Keratinocyte (primary cell): Measurements from ENCODE around the gene EEF1E1. TPM values are rescaled to one million over a fixed set of nuclear protein-coding genes. Genes with fewer than 3 reads are reported as not detected.

Experiments used
- DNase-seq: peaks from one replicate; pipeline ENCODE4 v3.0.0-alpha.2; 2011; ENCODE audit warnings: low read depth, missing footprints, low spot score
- FAIRE-seq: peaks from 2 replicates; lab custom pipeline; 2011; peaks lifted over from hg19 to GRCh38; lab: Jason Lieb, UNC
- H2AFZ ChIP-seq: 2 replicates; pipeline ENCODE4 v1.6.0; 2012; ENCODE audit warnings: low read length, control low read depth, inconsistent platforms; ENCODE audit not compliant: control insufficient read depth
- H3K27ac ChIP-seq: 2 replicates; pipeline ENCODE4 v1.5.1; 2011; ENCODE audit warnings: low read length; ENCODE audit not compliant: control insufficient read depth, insufficient read depth
- H3K27me3 ChIP-seq: 3 replicates; pipeline ENCODE4 v1.6.0; 2011; ENCODE audit warnings: low read length; ENCODE audit not compliant: control insufficient read depth, insufficient read depth; ENCODE audit errors: extremely low read depth
- H3K36me3 ChIP-seq, 2 experiments: 2 replicates in 1 of 2; 3 replicates in 1 of 2; pipeline ENCODE4 v1.5.1; 2011; ENCODE audit warnings: low read length in 2 of 2, mild to moderate bottlenecking in 1 of 2; ENCODE audit not compliant: control insufficient read depth in 2 of 2, insufficient read depth in 2 of 2; ENCODE audit errors: extremely low read depth in 1 of 2
- H3K4me1 ChIP-seq: 3 replicates; pipeline ENCODE4 v1.5.1; 2011; ENCODE audit warnings: low read length; ENCODE audit not compliant: control insufficient read depth, insufficient read depth; ENCODE audit errors: extremely low read depth
- H3K4me2 ChIP-seq: 3 replicates; pipeline ENCODE4 v1.6.0; 2011; ENCODE audit warnings: low read depth, low read length; ENCODE audit not compliant: control insufficient read depth, insufficient read depth; ENCODE audit errors: extremely low read depth
- H3K4me3 ChIP-seq, 3 experiments: fragments of 200-600 bp in 1 of 3; sonication (generic) in 1 of 3; 2 replicates in 2 of 3; 3 replicates in 1 of 3; pipeline ENCODE4 v1.5.1; 2011 to 2016; ENCODE audit warnings: low read length in 3 of 3, mild to moderate bottlenecking in 3 of 3, control low read depth in 2 of 3, inconsistent platforms in 1 of 3, low read depth in 1 of 3, mixed read lengths in 1 of 3, mixed run types in 1 of 3, moderate library complexity in 1 of 3; ENCODE audit not compliant: control insufficient read depth in 2 of 3, insufficient read depth in 2 of 3; ENCODE audit errors: extremely low read depth in 1 of 3
- H3K79me2 ChIP-seq: 2 replicates; pipeline ENCODE4 v1.6.0; 2012; ENCODE audit warnings: low read length; ENCODE audit not compliant: control insufficient read depth, insufficient read depth
- H3K9ac ChIP-seq: 3 replicates; pipeline ENCODE4 v1.6.0; 2011; ENCODE audit warnings: low read length; ENCODE audit not compliant: control insufficient read depth, insufficient read depth; ENCODE audit errors: extremely low read depth
- H3K9me1 ChIP-seq: 3 replicates; pipeline ENCODE4 v1.6.0; 2011; ENCODE audit warnings: low read length; ENCODE audit not compliant: control insufficient read depth, insufficient read depth; ENCODE audit errors: extremely low read depth
- H3K9me3 ChIP-seq: 2 replicates; pipeline ENCODE4 v1.5.1; 2012; ENCODE audit warnings: low read depth, low read length; ENCODE audit not compliant: control insufficient read depth
- H4K20me1 ChIP-seq: 3 replicates; pipeline ENCODE4 v1.6.0; 2011; ENCODE audit warnings: low read length; ENCODE audit not compliant: control insufficient read depth, insufficient read depth; ENCODE audit errors: extremely low read depth
- EZH2 ChIP-seq: IDR thresholded peaks from one replicate; pipeline ENCODE4 v1.6.1; 2012; ENCODE audit warnings: inconsistent platforms, mild to moderate bottlenecking, low read length, moderate library complexity
- dilution Hi-C: fragments of 300-500 bp; cut with MboI; formaldehyde crosslinking; loops from one replicate; pipeline ENCODE4 v1.7.0; 2020; ENCODE audit warnings: low sequenced_read_pairs; ENCODE audit not compliant: extremely low pct_ligation_motif_present
- polyA plus RNA-seq, 5 experiments: library from polyadenylated mRNA; depleted of rRNA in 3 of 5; stranded (reverse) in 3 of 5; stranded (forward) in 1 of 5; unstranded in 1 of 5; fragments of >200 nt; gene quantifications; 1 replicate in 1 of 5; 2 replicates in 3 of 5; 3 replicates in 1 of 5; pipeline versions ENCODE4 v1.2.1 to v1.2.3, GENCODE V29; 2011 to 2012; ENCODE audit warnings: missing spikeins in 2 of 5, low read depth in 1 of 5, low replicate concordance in 1 of 5
- TF ChIP-seq, protein P1 (sequence below), 3 experiments: IDR thresholded peaks in 1 of 3; conservative IDR thresholded peaks in 1 of 3; optimal IDR thresholded peaks in 1 of 3; 2 replicates in 2 of 3; 3 replicates in 1 of 3; pipeline versions ENCODE3 to v1.5.1; 2011; ENCODE audit warnings: low read length in 3 of 3, mild to moderate bottlenecking in 3 of 3, moderate library complexity in 2 of 3, control low read depth in 1 of 3, inconsistent platforms in 1 of 3; ENCODE audit not compliant: insufficient read depth in 2 of 3; ENCODE audit errors: extremely low read depth in 1 of 3

Gene EEF1E1
- polyA plus RNA-seq, 1 donor (not counting 4 experiments of a cell fraction or from before 2014, with no cell fraction given), result 83.5 TPM

DNA sequence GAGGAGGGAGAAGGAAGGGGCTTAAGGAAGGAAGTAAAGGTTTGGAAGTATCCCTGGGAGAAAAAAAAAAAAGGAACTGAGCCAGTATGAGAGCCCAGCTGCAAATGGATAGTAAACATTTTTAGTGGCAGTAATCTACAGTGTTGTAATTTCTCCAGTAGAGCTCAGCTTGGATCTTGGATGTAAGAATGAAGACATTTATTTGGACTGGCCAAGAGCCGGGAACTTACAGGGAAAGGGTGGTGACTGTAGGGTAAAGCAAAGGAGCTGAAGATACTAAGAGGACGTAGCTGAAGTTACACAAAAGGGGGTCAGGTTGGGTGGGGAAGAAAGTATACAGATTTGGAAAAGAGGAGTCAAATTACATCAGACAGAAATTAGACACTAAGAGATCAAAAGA, 13.5 kb downstream of the EEF1E1 start:
- TF ChIP-seq, protein P1, sequence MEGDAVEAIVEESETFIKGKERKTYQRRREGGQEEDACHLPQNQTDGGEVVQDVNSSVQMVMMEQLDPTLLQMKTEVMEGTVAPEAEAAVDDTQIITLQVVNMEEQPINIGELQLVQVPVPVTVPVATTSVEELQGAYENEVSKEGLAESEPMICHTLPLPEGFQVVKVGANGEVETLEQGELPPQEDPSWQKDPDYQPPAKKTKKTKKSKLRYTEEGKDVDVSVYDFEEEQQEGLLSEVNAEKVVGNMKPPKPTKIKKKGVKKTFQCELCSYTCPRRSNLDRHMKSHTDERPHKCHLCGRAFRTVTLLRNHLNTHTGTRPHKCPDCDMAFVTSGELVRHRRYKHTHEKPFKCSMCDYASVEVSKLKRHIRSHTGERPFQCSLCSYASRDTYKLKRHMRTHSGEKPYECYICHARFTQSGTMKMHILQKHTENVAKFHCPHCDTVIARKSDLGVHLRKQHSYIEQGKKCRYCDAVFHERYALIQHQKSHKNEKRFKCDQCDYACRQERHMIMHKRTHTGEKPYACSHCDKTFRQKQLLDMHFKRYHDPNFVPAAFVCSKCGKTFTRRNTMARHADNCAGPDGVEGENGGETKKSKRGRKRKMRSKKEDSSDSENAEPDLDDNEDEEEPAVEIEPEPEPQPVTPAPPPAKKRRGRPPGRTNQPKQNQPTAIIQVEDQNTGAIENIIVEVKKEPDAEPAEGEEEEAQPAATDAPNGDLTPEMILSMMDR (optimal IDR thresholded peaks at IDR 0.05 in 1 of 3, IDR thresholded peaks at IDR 0.05 in 1 of 3, conservative IDR thresholded peaks at IDR 0.05 in 1 of 3; ENCODE audit: extremely low read depth in 1 of 3, insufficient read depth in 2 of 3, low read length in 3 of 3), result no peak
- no peak for TF ChIP-seq EZH2

DNA sequence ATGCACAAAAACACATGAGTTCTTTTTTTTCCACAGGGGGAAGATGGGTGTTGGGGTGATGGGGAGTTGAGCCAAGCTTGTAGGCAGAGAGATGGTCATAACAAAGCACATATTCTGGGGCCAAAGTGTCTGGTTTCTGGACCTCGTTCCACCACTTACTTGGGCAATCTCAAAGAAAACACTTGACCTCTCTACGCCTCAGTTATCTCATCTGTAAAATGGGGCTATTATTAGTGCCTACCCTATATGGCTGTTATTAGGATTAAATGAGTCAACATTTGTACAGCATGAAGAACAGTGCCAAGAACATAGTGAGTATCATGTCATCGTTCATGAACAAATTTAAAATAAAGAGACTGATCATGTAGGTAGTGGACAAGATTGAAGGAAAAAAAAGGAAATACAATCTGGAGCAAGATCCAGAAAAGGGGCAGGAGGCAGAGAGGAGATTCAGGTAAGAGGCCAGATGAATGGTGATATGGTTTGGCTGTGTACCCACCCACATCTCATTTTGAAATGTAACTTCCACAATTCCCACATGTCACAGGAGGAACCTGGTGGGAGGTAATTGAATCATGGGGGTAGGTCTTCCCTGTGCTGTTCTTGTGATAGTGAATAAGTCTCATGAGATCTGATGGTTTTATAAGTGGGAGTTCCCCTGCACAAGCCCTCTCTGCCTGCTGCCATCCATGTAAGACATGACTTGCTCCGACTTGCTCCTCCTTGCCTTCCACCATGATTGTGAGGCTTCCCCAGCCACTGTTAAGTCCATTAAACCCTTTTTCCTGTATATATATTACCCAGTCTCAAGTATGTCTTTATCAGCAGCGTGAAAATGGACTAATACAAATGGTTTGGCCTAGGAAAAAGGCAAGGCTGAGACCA, 14.2 kb downstream of the EEF1E1 start:
- Histone ChIP-seq H3K4me3 (no peak overlapping the region), H3K9ac (no peak overlapping the region), H3K27ac (no peak overlapping the region), H2AFZ (no peak overlapping the region), H3K4me1 (peaks cover 25% of the 10 kb centered on the region), H3K4me2 (no peak overlapping the region), H4K20me1 (no peaks in the 10 kb centered on the region), H3K27me3 (no peaks in the 10 kb centered on the region), H3K9me3 (no peaks in the 10 kb centered on the region), H3K9me1 (no peaks in the 10 kb centered on the region), H3K79me2 (peaks cover 21% of the 10 kb centered on the region), H3K36me3 (peaks cover 8 to 19% of the 10 kb centered on the region in 2 experiments)
- no peak for DNase-seq
- no peak for FAIRE-seq
- dilution Hi-C loops, result no loop called here
- TF ChIP-seq EZH2, result no peak
- TF ChIP-seq, protein P1 (optimal IDR thresholded peaks at IDR 0.05 in 1 of 3, IDR thresholded peaks at IDR 0.05 in 1 of 3, conservative IDR thresholded peaks at IDR 0.05 in 1 of 3; ENCODE audit: extremely low read depth in 1 of 3, insufficient read depth in 2 of 3, low read length in 3 of 3), result no peak

More for the DNA sequence above, 13.5 kb downstream of the EEF1E1 start:
- Histone ChIP-seq H3K9me3 (no peaks in the 10 kb centered on the region), H3K79me2 (peaks cover 20% of the 10 kb centered on the region), H3K27me3 (no peaks in the 10 kb centered on the region), H4K20me1 (no peaks in the 10 kb centered on the region), H3K4me1 (peaks cover 19% of the 10 kb centered on the region), H3K27ac (no peak overlapping the region), H2AFZ (no peak overlapping the region), H3K4me3 (no peak overlapping the region), H3K9me1 (no peaks in the 10 kb centered on the region), H3K36me3 (peaks cover 8 to 19% of the 10 kb centered on the region in 2 experiments), H3K9ac (no peak overlapping the region), H3K4me2 (no peak overlapping the region)
- dilution Hi-C loops, result no loop called here
- no peak for FAIRE-seq
- no peak for DNase-seq
